Ectodermal cell (in vitro differentiated cells): Measurements from ENCODE around the gene ATP6V0C.
A peak's percentile ranks its signal among the peaks of the same experiment; 100 is the strongest.

Experiments used
- H3K27ac ChIP-seq: 2 replicates; pipeline ENCODE4 v1.7.0; 2013; ENCODE audit warnings: mild to moderate bottlenecking, low read depth, low read length; ENCODE audit not compliant: insufficient read depth, poor library complexity, severe bottlenecking
- H3K27me3 ChIP-seq: 2 replicates; pipeline ENCODE4 v1.7.0; 2013; ENCODE audit warnings: mild to moderate bottlenecking, low read length; ENCODE audit not compliant: insufficient read depth, control insufficient read depth, poor library complexity, severe bottlenecking
- H3K36me3 ChIP-seq: one replicate; pipeline ENCODE4 v1.7.0; 2013; ENCODE audit warnings: low read length; ENCODE audit not compliant: control insufficient read depth, insufficient read depth
- H3K4me1 ChIP-seq: one replicate; pipeline ENCODE4 v1.7.0; 2013; ENCODE audit warnings: low read length; ENCODE audit not compliant: control insufficient read depth, insufficient read depth
- H3K4me3 ChIP-seq: 2 replicates; pipeline ENCODE4 v1.7.0; 2013; ENCODE audit warnings: low read depth, low read length, control low read depth; ENCODE audit not compliant: insufficient read depth
- H3K9me3 ChIP-seq: 2 replicates; pipeline ENCODE4 v1.7.0; 2013; ENCODE audit warnings: mild to moderate bottlenecking, low read length, moderate library complexity; ENCODE audit not compliant: control insufficient read depth
- WGBS, 2 experiments: methylation state at CpG; one replicate each; pipeline ENCODE4 v1.1.7; 2013; ENCODE audit warnings: missing lambda C conversion rate in 2 of 2; 5-methylcytosine and 5-hydroxymethylcytosine counted together

ATP6V0C gene

DNA sequence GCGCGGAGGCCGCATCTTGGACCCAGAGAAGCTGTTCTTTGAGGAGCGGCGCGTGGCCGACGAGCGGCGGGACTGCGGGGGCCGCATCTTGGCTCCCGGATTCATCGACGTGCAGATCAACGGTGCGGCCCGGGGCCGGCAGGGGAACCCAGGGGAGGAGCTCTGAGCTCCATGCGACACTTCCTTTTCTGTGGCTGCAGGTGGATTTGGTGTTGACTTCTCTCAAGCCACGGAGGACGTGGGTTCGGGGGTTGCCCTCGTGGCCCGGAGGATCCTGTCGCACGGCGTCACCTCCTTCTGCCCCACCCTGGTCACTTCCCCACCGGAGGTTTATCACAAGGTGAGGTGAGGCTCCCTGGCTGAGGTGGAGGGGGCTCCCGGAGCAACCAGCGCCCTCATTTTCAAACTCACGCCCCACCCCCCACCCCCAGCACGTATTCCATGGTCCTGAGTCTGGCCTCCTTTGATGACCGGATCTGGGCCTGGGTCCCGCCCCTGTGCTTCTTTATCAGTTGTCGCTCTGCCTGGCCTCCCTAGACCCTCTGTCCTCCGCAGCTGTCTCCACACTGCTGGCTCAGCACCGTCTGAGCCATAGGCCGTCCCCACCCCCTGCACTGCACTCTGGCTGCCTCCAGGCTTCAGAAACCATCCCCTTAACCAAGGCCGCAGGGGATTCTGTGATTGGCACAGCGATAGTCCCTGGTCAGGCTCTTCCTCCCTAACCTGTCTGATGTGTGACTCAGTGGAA, 7.2 kb downstream of the ATP6V0C start:
- 25% methylated on average over 40 to 41 of the region's 41 CpGs for WGBS, 2 experiments
- no peaks in the 10 kb centered on the region for H3K27me3 ChIP-seq
- peaks cover 14% of the 10 kb centered on the region for H3K4me1 ChIP-seq
- no peak overlapping the region for H3K27ac ChIP-seq
- H3K9me3 ChIP-seq, result no peaks in the 10 kb centered on the region
- H3K36me3 ChIP-seq, result peaks cover 13% of the 10 kb centered on the region
- peak overlapping the region; percentile 64 for H3K4me3 ChIP-seq

DNA sequence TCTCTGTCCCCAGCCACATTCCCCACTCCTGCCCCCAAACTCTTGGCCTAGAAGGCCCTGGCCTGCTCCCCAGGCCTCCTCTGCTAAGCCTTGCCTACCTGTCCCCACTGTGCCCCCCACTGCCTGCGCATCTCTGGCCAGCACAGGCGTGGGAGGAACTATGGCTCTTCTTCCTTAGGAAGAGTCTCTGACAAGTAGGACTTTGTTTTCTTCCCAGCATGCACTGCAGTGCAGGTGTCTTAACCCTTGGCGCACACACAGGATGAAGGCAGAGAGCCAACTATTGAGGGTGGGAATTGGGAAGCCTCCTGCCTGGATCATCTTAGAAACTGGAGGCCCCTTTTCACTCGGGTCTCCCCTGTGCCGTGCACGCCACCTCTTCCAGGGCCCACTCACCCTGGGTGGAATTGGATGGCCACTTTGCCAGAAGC, 10.1 kb downstream of the ATP6V0C start:
- H3K27ac ChIP-seq, result no peak overlapping the region
- H3K4me3 ChIP-seq, result no peak overlapping the region
- H3K9me3 ChIP-seq, result no peaks in the 10 kb centered on the region
- WGBS, 2 experiments, result 94% methylated on average over 6 of the region's 6 CpGs
- H3K4me1 ChIP-seq, result peaks cover 7% of the 10 kb centered on the region
- peaks cover 27% of the 10 kb centered on the region for H3K36me3 ChIP-seq
- no peaks in the 10 kb centered on the region for H3K27me3 ChIP-seq

DNA sequence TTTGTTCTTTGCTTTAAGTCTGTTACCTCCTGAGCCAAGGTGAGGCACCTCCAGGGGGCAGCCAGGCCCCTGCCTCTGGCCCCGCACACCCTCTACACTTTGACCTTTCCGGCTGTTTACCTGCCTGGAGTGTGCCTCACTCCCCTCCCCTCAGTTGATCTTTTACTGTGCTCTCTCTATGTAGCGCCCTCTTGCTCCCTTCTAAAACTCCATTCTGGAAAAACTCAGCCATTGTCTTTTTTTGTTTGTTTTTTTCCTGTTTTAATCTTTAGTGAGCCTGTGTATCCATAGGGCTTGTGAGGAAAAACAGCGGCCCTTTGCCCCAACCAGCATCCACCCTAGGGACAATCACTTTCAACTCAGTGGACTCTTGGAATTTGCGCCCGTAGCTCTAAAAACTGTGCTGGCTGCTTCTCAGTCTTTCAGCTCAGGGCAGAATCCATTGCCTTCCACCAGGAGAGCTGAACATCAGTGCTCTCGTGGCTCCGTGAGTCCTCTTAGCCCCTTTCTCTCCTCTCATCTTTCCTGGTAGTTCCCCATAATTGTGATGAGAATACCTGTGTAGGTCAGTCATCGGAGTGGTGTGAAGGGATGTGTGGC, 10.7 kb downstream of the ATP6V0C start:
- Histone ChIP-seq H3K4me3 (no peak overlapping the region), H3K36me3 (peaks cover 27% of the 10 kb centered on the region)
- WGBS, 2 experiments, result 93% methylated on average over 9 of the region's 9 CpGs

DNA sequence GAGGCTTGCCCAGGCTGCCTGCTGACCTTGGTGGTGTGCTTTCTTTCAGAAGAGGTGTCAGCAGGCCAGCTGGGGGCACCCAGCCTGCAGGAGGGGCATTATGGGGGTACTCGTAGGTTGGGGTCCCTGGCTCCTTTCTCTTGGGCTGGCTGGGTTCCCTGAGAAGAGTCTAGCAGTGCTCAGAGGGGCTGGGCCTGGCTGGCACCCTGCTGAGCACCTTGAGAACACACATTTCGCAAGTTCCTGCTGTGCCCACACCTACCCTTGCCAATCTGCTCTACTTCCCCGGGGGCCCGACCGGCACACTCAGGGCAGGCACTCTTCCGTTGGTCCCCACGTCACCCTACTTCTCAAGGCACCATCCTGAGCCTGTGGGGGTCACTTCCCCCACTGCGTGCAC, 12.4 kb downstream of the ATP6V0C start:
- H3K36me3 ChIP-seq, result peaks cover 27% of the 10 kb centered on the region
- no peaks in the 10 kb centered on the region for H3K9me3 ChIP-seq
- WGBS, 2 experiments, result 92 to 94% methylated on average over 8 of the region's 8 CpGs
- H3K27ac ChIP-seq, result no peak overlapping the region
- H3K4me1 ChIP-seq, result peaks cover 2% of the 10 kb centered on the region
- no peak overlapping the region for H3K4me3 ChIP-seq
- H3K27me3 ChIP-seq, result no peaks in the 10 kb centered on the region

More for the DNA sequence above, 10.7 kb downstream of the ATP6V0C start:
- Histone ChIP-seq H3K4me1 (peaks cover 7% of the 10 kb centered on the region), H3K27ac (no peak overlapping the region), H3K27me3 (no peaks in the 10 kb centered on the region), H3K9me3 (no peaks in the 10 kb centered on the region)

DNA sequence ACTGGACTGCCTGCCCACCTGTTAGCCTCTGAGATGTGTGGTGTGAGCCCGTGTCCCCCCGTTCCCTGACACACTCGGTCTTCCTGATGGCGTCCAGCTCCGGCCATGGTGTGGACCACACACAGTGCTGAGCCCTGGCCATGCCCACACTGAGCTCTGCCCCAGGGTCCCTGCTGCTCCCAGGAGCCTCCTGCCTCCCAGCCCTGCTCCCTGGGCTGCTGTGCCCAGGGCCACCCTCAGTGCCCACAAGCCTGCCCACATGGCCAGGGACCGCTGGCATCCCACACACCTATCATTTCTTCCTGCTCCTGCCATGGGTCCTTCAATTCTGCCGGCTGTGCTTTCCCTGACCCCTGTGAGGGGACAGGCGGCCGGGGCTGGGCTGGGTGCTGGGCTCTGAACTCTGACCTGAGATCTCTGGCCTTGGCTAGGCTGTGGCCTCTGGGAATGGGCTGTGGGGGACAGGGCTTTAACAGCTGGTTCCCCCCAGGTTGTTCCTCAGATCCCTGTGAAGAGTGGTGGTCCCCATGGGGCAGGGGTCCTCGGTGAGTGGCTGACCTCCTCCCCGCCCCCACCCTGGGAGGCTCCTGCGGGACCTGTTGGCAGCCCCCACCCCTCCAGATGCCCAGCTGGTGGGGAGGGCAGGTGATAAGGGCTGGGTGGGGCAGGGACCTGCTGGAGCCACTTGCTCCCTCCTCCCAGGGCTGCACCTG, 13.5 kb downstream of the ATP6V0C start:
- WGBS, 2 experiments, result 95% methylated on average over 12 of the region's 12 CpGs
- no peaks in the 10 kb centered on the region for H3K9me3 ChIP-seq
- H3K27ac ChIP-seq, result no peak overlapping the region
- peaks cover 27% of the 10 kb centered on the region for H3K36me3 ChIP-seq
- no peak overlapping the region for H3K4me3 ChIP-seq
- no peaks in the 10 kb centered on the region for H3K27me3 ChIP-seq
- H3K4me1 ChIP-seq, result no peaks in the 10 kb centered on the region

DNA sequence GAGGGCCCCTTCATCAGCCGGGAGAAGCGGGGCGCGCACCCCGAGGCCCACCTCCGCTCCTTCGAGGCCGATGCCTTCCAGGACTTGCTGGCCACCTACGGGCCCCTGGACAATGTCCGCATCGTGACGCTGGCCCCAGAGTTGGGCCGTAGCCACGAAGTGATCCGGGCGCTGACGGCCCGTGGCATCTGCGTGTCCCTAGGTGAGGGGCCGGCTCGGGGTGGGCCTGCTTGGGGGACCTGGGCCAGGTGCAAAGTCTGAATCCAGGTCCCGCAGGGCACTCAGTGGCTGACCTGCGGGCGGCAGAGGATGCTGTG, 14.0 kb downstream of the ATP6V0C start:
- peaks cover 27% of the 10 kb centered on the region for H3K36me3 ChIP-seq
- H3K9me3 ChIP-seq, result no peaks in the 10 kb centered on the region
- no peak overlapping the region for H3K4me3 ChIP-seq
- WGBS, 2 experiments, result 93 to 94% methylated on average over 24 of the region's 24 CpGs
- no peaks in the 10 kb centered on the region for H3K4me1 ChIP-seq
- H3K27me3 ChIP-seq, result peaks cover 4% of the 10 kb centered on the region
- H3K27ac ChIP-seq, result no peak overlapping the region

DNA sequence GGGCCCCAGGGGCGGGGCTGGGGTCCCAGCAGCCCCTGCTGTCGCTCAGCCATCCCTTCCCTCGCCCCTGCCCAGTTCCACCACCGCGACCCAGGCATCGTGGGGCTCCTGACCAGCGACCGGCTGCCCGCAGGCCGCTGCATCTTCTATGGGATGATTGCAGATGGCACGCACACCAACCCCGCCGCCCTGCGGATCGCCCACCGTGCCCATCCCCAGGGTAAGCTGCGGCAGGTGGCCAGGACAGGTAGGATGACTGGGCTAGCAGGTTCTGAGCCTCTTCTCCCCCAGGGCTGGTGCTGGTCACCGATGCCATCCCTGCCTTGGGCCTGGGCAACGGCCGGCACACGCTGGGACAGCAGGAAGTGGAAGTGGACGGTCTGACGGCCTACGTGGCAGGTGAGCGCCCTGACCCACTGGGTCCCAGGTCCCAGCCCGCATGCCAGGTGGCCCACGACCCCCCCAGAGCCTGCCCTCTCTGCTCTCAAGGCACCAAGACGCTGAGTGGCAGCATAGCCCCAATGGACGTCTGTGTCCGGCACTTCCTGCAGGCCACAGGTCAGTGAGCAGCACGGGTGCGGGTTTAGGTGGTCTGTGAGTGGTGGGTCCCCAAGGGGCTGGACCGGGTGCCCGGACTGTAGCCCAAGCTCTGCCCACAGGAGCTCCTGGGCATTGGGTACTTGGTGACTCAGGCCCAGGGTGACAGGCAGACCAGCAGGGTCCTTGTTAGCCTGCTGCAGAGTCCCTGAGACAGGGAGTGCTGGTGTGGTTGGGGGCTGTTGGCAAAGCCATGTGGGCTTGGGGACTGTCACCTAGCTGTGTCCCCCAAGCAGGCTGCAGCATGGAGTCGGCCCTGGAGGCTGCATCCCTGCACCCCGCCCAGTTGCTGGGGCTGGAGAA, 14.7 kb downstream of the ATP6V0C start:
- Histone ChIP-seq H3K9me3 (no peaks in the 10 kb centered on the region), H3K27ac (no peak overlapping the region), H3K36me3 (peaks cover 27% of the 10 kb centered on the region), H3K4me3 (no peak overlapping the region), H3K4me1 (no peaks in the 10 kb centered on the region), H3K27me3 (peaks cover 4% of the 10 kb centered on the region)
- 95% methylated on average over 36 of the region's 36 CpGs for WGBS, 2 experiments

DNA sequence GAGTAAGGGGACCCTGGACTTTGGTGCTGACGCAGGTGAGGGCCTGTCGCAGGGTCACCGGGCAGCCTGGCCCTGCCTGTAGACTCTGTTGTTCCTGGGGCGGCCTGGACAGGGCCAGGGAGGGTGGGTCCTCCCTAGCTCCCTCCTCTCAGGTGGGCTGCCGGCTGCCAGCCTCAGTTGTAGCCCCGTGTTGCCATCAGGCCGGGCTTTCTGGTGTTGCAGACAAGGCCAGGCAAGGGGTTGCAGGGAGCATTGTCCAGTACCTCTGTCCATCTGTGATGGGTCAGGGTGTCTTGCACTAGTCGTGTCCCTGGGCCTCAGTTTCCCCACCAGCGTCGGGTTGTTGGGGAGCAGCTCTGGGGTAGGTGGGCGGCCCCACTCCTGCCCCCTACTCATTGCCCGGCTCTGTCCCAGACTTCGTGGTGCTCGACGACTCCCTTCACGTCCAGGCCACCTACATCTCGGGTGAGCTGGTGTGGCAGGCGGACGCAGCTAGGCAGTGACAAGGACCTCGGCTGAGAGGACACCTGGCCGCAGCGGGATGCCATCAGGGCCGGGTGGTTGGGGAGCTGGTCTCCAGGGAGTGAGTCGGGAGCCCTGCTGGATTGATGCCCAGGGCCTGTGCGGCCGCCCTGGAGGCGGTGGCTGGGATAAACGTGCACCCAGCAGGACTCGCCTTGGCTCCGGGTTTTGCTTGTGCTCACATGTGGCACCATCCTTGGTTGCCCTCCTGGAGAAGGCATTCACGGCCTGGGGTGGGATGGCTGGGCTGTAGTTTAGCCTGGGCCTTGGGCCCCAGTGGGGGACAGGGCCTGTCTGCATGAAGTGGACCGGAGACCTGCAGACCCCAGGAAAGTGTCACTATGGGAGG, 15.5 kb downstream of the ATP6V0C start:
- Histone ChIP-seq H3K4me1 (no peaks in the 10 kb centered on the region), H3K9me3 (no peaks in the 10 kb centered on the region), H3K27me3 (peaks cover 4% of the 10 kb centered on the region), H3K4me3 (no peak overlapping the region), H3K36me3 (peaks cover 21% of the 10 kb centered on the region), H3K27ac (no peak overlapping the region)
- WGBS, 2 experiments, result 93% methylated on average over 32 of the region's 32 CpGs

DNA sequence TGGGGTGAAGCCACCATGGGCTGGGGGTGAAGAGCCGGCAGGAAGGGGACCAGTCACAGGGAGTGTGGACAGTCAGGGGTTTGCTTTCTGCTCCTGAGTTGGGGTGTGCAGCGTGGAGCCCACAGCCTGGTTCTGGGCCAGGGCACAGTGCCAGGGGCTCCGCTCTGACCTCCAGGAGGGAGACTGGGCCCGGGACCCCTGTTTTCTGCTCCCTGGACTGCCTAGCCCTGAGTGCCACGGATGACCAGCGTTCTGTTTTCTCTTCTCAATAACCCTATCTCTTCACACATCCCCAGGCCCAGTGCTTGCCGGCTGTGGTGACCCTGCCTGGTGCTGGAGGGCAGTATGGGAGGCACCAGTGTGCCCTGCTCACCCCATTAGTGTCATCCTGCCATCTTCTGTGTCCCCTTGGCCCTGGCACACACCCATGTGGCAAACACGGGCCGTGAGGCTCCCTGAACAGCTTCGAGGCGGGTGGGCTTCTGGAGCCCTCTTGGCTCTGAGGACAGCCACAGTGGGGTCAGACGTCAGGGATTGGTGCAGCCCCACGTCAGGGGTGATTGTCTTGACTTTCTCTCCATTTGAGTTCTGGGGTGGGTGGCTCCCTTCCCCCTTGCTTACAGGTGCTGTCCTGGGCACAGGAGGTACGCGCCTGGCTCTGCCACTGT, 16.3 kb downstream of the ATP6V0C start:
- no peak overlapping the region for H3K27ac ChIP-seq
- peaks cover 16% of the 10 kb centered on the region for H3K36me3 ChIP-seq
- H3K9me3 ChIP-seq, result no peaks in the 10 kb centered on the region
- WGBS, 2 experiments, result 94 to 95% methylated on average over 15 of the region's 15 CpGs
- no peak overlapping the region for H3K4me3 ChIP-seq
- no peaks in the 10 kb centered on the region for H3K4me1 ChIP-seq
- H3K27me3 ChIP-seq, result peaks cover 4% of the 10 kb centered on the region
